ENCODE data around the gene SUSD4.
"Not testable (repeated sequence)": the region's sequence is repeated elsewhere in the genome, so short reads cannot be mapped to it uniquely, and the experiment has no call there.

Gene SUSD4

DNA sequence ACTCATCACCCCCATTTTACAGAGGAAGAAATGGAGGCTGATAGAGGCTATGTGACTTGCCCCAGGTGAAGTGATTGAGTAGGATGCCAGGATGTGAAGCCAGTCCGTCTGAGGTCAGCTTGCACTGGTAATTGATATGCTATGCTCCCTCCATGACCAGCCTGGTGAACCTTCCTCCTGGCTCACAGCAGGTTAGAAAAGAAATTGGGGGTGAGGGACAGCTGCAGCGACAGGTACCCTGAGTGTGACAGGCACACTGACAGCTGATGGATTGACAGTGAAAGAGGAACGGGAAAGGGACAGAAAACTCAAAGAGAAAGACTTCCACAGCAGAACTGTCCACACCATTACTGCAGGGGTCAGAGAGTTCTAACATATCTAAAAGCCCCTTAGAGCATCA is 102.1 kb downstream of the SUSD4 start:
- H3K4me3 ChIP-seq (replicated peaks in 1 of 2; ENCODE audit: low read depth in 2 of 2, low read length in 2 of 2), result no peak overlapping the region
- TF ChIP-seq, protein P1, sequence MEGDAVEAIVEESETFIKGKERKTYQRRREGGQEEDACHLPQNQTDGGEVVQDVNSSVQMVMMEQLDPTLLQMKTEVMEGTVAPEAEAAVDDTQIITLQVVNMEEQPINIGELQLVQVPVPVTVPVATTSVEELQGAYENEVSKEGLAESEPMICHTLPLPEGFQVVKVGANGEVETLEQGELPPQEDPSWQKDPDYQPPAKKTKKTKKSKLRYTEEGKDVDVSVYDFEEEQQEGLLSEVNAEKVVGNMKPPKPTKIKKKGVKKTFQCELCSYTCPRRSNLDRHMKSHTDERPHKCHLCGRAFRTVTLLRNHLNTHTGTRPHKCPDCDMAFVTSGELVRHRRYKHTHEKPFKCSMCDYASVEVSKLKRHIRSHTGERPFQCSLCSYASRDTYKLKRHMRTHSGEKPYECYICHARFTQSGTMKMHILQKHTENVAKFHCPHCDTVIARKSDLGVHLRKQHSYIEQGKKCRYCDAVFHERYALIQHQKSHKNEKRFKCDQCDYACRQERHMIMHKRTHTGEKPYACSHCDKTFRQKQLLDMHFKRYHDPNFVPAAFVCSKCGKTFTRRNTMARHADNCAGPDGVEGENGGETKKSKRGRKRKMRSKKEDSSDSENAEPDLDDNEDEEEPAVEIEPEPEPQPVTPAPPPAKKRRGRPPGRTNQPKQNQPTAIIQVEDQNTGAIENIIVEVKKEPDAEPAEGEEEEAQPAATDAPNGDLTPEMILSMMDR (IDR thresholded peaks at IDR 0.05; ENCODE audit: low read depth, low read length), result no peak
- DNase-seq (ENCODE audit: low read depth in 2 of 2), result no peak

- TF ChIP-seq, protein P1 (IDR thresholded peaks at IDR 0.05; ENCODE audit: low read depth, low read length), result no peak
- no peak overlapping the region for H3K4me3 ChIP-seq (replicated peaks in 1 of 2; ENCODE audit: low read depth in 2 of 2, low read length in 2 of 2)
- no peak for DNase-seq (ENCODE audit: low read depth in 2 of 2)
Observed at GRCh38 chr1:223260712-223261111, 103.3 kb downstream of the SUSD4 start.

DNA sequence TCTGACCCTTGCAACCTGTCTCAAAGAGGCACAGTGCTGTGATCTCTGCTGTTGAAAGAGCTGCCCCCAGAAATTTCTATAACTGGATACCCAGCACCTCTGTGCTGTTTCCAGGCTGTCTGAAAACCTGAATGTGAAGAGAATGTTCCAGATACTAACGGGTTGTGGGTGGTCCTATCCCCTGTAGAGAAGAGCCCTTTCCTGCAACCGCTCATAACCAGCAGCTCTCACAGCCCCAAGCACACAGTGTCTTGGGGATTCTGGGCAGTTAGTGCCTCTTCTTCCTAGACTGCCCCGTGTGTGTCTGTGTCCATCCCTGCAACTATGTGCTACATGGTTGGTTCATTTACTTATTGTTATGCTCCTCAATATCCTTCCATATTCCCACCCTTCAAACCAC is 104.5 kb downstream of the SUSD4 start:
- no peak for DNase-seq (ENCODE audit: low read depth in 2 of 2)
- TF ChIP-seq, protein P1 (IDR thresholded peaks at IDR 0.05; ENCODE audit: low read depth, low read length), result no peak
- H3K4me3 ChIP-seq (replicated peaks in 1 of 2; ENCODE audit: low read depth in 2 of 2, low read length in 2 of 2), result no peak overlapping the region

- no peak overlapping the region for H3K4me3 ChIP-seq (replicated peaks in 1 of 2; ENCODE audit: low read depth in 2 of 2, low read length in 2 of 2)
- peak; percentile 54 to 59 for DNase-seq (ENCODE audit: low read depth in 2 of 2)
- TF ChIP-seq, protein P1 (IDR thresholded peaks at IDR 0.05; ENCODE audit: low read depth, low read length), result no peak
Observed at GRCh38 chr1:223258751-223259198, 105.2 kb downstream of the SUSD4 start.

DNA sequence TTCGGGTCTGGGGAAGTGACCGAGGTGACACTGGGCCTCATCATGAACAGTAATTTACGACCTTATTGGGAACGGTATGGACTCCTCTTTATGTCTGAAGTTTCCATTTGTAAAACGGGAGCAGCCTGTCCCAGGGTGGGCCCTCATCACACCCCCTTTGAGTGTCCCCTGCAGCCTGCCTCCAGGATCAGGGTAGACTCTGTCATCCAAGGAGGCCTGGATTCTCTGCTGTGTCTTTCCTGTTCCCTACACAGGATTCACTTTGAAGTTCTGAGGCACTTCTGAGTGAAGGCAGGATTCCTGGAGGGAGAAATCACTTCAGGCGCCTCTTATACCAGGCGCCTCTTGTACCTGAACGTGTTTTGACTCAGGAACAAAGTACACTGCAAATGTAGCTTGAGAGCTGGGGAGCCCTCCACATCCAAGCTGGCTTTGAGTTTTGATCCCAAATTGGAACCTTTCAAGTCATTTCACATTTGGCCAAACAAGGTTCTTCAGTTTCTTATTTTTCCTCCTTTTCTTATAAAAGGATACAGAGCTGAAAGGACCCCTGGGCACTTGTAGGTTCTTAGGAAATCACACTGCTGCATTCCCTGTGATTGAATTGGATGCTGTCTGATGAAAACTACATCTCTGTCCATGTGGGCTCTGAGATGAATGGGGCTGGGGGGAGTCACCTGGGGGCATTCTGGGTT is 106.0 kb downstream of the SUSD4 start:
- no peak for DNase-seq (ENCODE audit: low read depth in 2 of 2)
- TF ChIP-seq, protein P1 (IDR thresholded peaks at IDR 0.05; ENCODE audit: low read depth, low read length), result no peak
- H3K4me3 ChIP-seq (replicated peaks in 1 of 2; ENCODE audit: low read depth in 2 of 2, low read length in 2 of 2), result no peak overlapping the region

- DNase-seq (ENCODE audit: low read depth in 2 of 2), result no peak
- no peak overlapping the region for H3K4me3 ChIP-seq (replicated peaks in 1 of 2; ENCODE audit: low read depth in 2 of 2, low read length in 2 of 2)
- TF ChIP-seq, protein P1 (IDR thresholded peaks at IDR 0.05; ENCODE audit: low read depth, low read length), result no peak
Observed at GRCh38 chr1:223256034-223256433, 107.9 kb downstream of the SUSD4 start.

DNA sequence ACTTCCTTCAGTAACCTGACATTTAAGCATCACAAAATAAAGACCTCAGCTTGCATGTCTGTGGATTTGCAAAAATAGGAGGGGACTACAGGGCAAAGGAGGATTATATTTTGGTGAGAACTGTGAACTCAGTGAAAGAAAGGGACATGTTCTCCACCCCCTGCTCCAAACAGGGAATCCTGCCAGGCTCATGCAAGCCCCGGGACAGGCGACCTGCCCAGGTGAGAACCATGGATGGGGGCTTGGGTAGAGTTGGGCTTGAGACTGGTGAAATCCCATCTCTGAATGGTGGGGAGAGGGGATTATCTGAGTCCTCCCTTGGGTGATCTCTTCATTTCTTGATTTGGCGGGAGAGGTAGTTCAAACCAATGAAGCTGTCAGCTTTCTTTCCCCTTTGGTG is 110.1 kb downstream of the SUSD4 start:
- TF ChIP-seq, protein P1 (IDR thresholded peaks at IDR 0.05; ENCODE audit: low read depth, low read length), result no peak
- no peak for DNase-seq (ENCODE audit: low read depth in 2 of 2)
- no peak overlapping the region for H3K4me3 ChIP-seq (replicated peaks in 1 of 2; ENCODE audit: low read depth in 2 of 2, low read length in 2 of 2)

GRCh38 chr1:223251387-223251786 is 112.6 kb downstream of the SUSD4 start:
- H3K4me3 ChIP-seq (replicated peaks in 1 of 2; ENCODE audit: low read depth in 2 of 2, low read length in 2 of 2); DNase-seq (ENCODE audit: low read depth in 2 of 2): not testable (repeated sequence)

All from cardiac fibroblast (primary cell).